Activated CD4-positive, alpha-beta T cell treated with anti-CD3 and anti-CD28 coated beads, Interleukin-2, amount 50 U/mL, for 24 hours (primary cell): ENCODE results near the gene NKAIN4.

Experiments used
- DNase-seq, 2 donors: peaks; one replicate each; pipeline ENCODE4 v3.0.0-alpha.2; 2020; ENCODE audit warnings: low read depth in 1 of 2, low spot score in 1 of 2

Gene NKAIN4

DNA sequence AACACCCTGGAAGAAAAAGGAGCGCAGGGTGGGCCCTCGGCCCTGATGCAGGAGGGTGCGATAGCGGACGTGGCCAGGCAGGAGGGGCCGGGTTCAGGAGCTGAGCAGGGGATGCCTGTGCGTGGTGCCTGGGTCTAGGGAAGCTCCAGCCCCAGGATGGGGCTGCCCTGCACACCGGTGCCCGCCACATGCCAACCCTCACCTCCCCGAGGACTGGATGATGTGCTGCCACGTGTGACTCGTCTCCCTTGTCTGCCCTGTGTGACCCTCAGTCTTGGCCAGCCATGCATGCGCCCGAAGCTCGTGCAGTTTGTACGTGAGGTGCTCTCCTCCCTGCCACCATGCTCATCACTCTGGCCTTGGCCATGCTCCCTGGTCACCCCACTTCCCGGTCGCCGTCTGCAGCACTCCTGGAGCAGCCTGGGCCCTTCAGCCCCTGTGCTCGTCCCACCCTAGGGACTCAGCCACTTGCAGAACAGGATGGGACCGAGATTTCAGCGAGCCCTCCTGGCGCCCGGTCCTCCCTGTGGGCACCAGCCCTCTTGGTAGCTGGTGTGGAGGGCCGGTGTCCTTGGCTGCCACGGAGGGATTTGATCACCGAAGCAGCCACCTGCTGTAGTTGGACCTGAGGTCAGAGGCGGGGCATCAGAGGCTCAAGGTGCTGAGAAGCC lies 34.5 kb upstream of the NKAIN4 start:
- DNase-seq: no peak

- no peak for DNase-seq
Observed at GRCh38 chr20:63287697-63288580, 33.7 kb upstream of the NKAIN4 start.

DNA sequence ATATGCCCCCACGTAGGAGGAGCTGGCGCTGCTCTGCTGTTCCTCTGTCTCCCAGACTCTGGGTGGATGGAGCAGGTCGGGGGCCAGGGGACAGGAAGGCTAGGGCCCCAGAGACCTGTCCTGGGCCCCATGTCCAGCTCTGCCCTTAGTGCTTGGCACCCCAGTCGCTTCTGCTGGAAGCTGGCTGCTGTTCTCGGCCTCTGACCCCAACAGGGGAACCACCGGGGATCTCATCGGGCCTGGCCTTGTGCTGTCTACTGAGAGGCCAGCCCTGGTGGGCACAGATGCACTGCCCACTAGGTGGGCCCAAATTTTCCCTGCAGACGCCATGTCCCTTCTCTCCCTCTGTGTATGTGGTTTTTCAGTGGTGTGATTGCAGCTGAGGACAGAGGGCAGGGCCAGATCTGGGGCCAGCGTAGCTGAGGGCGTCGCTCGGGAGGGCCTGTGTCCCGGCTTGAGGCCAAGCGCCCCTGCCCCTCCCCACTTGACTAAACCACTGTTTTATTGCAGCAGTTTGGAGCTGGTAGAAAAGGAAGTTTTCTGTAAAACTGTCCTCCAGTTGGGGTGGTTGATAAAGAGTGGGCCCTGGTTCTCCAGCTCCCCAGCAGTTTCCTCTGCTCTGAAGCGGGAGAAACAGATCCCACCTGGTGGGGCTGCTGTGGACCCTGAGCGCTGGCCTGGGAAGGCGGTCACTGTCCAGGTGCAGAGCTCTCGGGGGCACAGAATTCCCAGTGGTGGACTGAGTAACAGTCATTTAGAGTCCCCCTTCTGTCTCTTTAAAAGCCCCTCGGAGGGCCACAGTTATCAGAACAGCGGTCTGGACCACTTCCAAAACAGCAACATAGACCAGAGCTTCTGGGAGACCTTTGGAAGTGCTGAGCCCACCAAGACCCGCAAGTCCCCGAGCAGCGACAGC lies 32.8 kb upstream of the NKAIN4 start:
- no peak for DNase-seq

DNA sequence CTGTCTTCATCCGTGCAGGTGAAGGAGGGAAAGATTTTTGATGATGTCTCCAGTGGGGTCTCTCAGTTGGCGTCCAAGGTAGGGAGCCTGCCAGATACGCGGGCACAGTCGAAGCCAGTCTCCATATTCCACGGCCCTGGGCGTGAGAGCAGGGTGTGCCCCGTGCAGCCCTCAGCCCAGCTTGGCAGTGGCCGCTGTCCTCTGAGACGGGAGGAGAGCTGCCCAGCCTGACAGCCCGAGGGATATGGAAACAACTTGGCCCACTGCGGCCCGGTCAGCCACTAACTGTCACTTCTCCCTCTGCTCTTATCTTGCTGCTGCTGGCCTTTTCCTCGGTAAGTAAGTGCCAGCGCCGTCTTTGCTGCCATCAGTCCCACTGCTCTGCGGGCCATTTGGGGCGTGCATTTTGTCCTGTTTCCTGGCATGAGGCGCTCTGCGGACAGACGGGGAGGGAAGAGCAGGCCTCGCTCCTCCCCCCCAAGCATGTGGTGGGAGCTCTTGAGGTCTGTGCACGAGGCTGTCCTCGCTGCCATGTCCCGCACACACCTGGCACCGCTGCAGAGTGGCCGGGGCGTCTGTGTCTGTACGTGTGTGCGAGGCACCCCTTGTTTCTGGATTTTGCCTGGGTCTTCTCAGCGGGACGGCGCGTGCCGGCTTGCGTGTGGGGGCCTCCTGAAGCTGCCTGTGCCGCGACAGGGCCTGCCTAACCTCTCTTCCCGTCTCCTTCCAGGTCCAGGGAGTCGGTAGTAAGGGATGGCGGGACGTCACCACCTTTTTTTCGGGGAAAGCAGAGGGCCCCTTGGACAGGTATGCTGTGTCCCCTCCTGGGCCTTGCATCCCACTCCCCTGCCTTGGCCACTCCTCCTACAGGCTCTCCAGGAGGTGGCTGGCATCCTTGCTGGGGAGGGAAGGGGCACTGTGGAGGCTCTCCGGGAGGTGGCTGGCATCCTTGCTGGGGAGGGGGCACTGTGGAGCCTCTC lies 31.7 kb upstream of the NKAIN4 start:
- no peak for DNase-seq

GRCh38 chr20:63284981-63285524 lies 30.8 kb upstream of the NKAIN4 start:
- DNase-seq: no peak

- DNase-seq: no peak
Observed at GRCh38 chr20:63284544-63284949, 30.3 kb upstream of the NKAIN4 start.

DNA sequence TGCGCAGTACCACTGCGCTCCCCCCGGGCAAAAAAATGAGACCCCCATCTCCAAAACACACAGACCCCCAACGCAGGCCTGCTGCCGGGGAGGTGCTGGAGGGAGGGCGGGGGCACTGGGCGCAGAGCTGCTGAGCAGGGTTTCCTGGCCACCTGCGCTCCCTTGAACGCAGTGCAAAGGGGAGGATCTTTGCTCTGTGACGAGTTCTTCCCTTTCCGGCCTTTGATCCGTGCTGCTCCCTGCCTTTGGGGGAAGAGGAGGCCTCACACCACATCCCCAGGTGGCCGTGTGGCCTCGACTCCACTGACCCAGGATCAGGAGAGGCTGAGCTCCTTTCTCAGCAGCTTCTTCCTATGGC lies 29.8 kb upstream of the NKAIN4 start:
- no peak for DNase-seq

DNA sequence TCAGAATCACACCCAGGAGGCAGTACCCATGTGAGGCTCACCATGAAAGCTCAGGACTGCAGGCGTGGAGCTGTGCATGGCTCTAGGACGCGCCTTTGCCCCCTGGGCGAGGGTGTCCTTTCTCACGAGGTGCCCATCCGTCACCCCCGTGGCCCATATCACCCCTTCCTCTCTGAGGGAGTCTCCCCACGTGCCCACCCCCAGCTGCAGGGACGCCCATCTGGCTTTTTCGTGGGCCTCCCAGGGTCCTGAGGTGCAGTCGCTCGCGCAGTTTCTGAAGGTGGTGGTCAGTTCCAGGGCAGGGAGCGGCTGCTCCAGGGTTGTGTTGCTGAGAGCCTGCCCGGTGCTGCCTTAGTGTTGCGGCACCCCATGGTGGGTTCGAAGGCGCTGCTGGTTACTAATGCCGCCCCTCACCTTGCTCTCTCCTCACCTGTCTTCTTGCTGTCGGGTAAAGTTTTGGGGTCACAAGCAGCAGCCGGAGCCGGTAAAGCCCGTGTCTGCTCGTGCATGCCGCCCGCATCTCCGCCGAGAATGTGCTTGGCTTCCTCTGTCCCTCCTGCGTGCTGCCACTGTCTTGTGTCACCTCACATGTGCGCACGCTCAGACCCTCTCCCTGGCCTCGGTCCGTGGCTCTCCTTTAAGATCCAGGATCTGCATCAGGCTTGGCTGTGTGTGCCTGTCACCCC lies 29.3 kb upstream of the NKAIN4 start:
- DNase-seq: no peak

DNA sequence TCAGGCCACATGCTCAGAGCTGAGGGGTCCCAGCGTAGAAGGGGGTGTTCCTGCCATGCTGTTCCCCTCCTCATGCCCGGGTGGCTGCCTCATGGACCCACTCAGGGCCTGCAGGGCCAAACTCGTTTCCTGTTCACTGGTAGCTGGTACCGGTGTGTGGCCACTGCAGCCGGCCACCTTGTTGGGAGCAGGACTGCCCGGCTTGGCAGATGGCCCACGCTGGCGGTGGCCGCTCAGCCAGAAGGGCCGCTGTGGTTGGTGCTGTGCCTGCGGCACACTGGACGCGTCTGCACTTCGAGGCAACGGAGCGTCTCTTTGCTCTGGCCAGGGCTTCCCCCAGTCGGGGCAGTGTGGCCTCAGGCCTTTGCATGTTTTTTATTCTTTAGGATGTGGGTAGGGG lies 28.7 kb upstream of the NKAIN4 start:
- DNase-seq: no peak

DNA sequence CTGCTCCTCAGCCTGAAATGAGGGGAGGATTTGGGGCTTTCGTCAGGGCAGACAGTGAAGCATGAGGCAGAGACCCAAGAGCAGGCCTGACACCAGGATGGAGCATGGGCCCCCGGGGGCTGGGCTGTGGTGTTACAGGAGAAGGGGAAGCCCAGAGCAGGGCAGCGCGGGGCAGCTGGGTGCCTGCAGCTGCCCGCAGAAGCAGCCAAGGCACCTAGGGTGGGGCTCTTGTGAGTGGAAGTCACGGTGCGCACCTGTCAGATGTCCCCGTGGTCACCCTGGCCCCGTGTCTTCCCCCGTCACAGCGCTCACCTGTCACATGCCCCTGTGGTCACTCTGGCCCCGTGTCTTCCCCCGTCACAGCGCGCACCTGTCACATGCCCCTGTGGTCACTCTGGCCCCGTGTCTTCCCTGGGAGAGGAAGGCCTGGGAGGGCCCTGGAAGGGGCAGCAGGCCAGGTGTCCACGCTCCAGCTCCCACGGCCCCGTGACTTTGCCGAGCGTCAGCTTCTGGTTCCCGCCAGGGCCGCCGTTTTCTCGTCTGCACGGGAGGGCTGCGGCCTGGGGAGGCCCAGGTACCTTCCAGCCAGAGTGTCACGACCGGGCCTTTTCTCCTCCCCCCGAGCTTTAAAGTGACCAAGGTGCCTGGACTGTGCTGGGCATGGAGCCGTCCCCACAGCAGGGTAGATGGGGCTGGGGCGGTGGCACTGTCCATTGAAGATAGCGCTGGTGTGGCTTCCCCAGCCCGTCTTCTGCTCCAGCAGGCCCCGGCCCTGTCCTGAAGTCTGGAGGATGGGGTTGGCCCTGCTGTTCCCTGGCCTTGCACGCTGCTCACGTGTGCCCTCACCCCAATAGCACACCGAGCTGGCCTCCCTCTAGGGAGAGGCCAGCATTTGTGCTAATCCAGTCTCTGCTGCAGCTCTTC lies 27.7 kb upstream of the NKAIN4 start:
- no peak for DNase-seq

GRCh38 chr20:63280929-63281545 lies 26.8 kb upstream of the NKAIN4 start:
- no peak for DNase-seq

DNA sequence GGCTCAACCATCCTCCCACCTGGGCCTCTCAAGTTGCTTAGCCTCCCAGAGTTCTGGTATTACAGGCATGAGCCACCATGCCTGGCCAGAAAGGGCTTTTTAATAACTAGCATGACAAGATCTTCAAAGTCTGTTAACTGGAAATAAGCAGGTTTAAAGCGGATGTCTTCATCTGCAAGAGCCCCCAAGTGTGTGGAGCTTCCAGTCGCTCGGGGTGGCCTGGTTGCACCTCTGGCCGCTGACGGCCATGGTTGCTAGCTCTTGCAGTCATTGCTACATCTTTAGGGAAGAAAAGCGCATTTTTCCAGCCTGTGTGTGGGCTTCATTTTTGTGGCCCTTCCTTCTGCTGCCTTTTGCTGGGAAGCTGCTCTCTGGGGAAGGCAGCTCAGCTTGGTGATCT lies 26.1 kb upstream of the NKAIN4 start:
- no peak for DNase-seq

DNA sequence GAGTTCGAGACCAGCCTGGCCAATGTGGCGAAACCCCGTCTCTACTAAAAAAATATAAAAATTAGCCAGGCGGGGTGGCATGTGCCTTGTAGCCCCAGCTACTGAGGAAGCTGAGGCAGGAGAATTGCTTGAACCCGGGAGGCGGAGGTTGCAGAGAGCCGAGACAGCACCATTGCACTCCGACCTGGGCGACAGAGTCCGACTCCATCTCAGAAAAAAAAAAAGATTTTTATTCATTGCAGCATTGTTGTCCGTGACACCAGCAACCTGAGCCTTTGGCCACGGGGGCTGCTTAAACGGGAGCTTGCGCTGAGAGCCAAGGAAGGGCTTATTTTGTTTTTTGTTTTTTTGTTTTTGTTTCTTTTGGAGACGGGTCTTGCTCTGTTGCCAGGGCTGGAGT lies 25.7 kb upstream of the NKAIN4 start:
- no peak for DNase-seq

DNA sequence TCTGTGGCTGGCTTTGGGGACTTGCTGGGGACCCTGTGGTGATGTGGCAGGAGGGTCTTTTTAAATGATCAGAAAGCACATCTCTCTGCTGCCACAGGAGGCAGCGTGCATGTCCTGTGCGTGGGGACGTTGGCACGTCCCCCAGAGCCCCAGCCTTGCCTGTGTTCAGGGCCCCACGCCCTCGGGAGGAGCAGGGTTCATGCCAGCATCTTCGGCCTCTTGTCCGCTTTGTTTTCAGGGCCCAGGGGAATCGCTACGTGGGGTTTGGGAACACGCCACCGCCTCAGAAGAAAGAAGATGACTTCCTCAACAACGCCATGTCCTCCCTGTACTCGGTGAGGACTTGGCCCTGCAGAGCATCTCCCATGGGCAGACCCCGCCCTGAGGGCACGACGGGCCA lies 24.4 kb upstream of the NKAIN4 start:
- DNase-seq: no peak

DNA sequence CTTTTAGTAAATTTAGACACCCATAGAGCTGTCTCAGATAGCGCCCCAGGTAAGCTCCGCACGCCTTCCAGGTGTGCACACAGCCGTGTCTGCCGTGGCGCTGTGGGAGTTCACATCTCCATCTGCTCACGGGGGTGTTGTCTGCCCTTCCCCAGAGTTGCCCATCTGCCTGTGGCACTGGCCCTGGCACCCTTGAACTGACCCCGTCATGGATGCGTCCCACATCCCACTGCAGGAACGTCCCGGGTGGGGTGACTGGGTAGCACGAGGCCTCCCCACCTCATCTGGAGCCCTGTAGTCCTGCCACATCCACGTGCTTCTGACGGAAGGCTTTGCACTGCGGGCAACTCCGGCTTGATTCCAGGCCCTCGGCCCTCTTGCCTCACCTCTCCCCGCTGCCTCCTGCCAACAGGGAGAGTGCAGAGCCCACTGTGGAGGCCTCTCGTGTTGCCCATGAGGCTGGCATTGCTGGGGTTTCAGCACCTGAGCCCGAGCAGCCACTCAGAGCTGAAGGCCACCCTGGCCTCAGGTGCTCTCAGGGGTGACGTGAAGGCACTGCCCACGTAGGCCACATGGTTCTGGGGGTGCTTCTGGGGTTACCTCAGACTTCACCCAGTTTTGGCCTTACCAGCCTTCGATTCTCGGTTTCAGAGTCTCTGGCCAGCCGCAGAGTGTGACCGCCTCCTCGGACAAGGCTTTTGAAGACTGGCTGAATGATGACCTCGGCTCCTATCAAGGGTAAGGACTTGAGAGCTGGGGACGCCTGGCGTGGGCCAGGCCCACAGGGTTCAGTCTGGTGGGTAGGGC lies 23.4 kb upstream of the NKAIN4 start:
- no peak for DNase-seq

- no peak for DNase-seq
Observed at GRCh38 chr20:63276956-63277355, 22.7 kb upstream of the NKAIN4 start.

DNA sequence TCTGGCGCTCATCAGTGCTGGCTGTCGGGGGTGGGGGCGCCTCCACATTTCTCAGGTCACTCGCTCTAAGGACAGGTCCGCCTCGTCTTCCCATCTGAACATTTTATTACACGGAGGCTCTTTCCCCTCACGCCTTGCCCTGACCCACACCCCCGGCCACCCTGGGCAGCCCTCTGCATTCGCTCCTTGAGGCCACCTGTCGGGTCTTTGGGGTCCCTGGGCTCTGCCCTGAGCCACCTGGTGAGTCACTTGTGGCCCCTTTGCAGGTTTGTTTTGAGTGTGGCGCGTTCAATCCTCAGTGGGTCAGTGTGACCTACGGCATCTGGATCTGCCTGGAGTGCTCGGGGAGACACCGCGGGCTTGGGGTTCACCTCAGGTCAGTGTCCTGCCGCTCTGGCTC lies 21.6 kb upstream of the NKAIN4 start:
- no peak for DNase-seq
